ENCODE results near the gene TALDO1.

DNA sequence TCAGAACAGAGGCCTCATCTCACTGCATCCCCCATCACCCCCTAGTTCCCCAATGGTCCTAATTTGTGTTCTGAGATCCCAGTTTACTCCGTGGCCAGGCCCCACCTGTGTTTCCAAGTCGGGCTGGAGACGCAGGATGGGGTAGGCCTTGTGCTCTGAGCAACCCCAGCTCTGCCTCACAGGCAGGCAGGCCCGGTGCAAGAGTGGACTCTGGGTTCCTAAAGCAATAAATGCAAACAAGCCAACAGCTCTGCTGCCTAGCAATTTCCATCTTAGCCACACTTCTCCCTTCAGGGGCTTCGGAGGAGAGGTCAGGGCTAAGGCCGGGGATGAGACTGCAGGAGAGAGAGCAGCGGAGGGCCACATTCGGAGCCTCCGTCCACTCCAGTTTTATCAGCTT lies 43.8 kb upstream of the TALDO1 start:
- TF ChIP-seq, protein P1, sequence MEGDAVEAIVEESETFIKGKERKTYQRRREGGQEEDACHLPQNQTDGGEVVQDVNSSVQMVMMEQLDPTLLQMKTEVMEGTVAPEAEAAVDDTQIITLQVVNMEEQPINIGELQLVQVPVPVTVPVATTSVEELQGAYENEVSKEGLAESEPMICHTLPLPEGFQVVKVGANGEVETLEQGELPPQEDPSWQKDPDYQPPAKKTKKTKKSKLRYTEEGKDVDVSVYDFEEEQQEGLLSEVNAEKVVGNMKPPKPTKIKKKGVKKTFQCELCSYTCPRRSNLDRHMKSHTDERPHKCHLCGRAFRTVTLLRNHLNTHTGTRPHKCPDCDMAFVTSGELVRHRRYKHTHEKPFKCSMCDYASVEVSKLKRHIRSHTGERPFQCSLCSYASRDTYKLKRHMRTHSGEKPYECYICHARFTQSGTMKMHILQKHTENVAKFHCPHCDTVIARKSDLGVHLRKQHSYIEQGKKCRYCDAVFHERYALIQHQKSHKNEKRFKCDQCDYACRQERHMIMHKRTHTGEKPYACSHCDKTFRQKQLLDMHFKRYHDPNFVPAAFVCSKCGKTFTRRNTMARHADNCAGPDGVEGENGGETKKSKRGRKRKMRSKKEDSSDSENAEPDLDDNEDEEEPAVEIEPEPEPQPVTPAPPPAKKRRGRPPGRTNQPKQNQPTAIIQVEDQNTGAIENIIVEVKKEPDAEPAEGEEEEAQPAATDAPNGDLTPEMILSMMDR (IDR thresholded peaks at IDR 0.05; ENCODE audit: insufficient read depth, low read depth, low read length) = no peak
- no peak for TF ChIP-seq EZH2 (IDR thresholded peaks at IDR 0.05; ENCODE audit: insufficient read depth, low read length)

Data from astrocyte (in vitro differentiated cells and primary cell).